Esophagus squamous epithelium (tissue), 5 donors: ENCODE results near the gene UBE2QL1. TPM values are rescaled to one million over a fixed set of nuclear protein-coding genes. Genes with fewer than 3 reads are reported as not detected.
"Not testable (repeated sequence)": the region's sequence is repeated elsewhere in the genome, so short reads cannot be mapped to it uniquely, and the experiment has no call there.

Source experiments
- DNase-seq: peaks from one replicate; lab custom pipeline; 2025; lab: John Stamatoyannopoulos, UW
- H3K27ac ChIP-seq, 4 donors: fragments of 200-600 bp; sonication (generic); one replicate each; pipeline ENCODE4 v1.5.1; 2016 to 2019; ENCODE audit warnings: mild to moderate bottlenecking in 1 of 4
- H3K27me3 ChIP-seq, 4 donors: fragments of 200-600 bp; sonication (generic); 1 replicate in 3 of 4; 2 replicates in 1 of 4; pipeline versions ENCODE4 v1.5.1 to v1.6.0; 2017 to 2021; ENCODE audit warnings: antibody characterized with exemption in 1 of 4
- H3K36me3 ChIP-seq, 3 donors: fragments of 200-600 bp; sonication (generic); one replicate each; pipeline ENCODE4 v1.5.1; 2016 to 2019
- H3K4me1 ChIP-seq, 3 donors: fragments of 200-600 bp; sonication (generic); one replicate each; pipeline ENCODE4 v1.5.1; 2017 to 2019
- H3K4me3 ChIP-seq, 4 donors: fragments of 200-600 bp; sonication (generic); 1 replicate in 3 of 4; 2 replicates in 1 of 4; pipeline ENCODE4 v1.5.1; 2016 to 2019; ENCODE audit warnings: mild to moderate bottlenecking in 2 of 4, moderate library complexity in 1 of 4
- H3K9me3 ChIP-seq, 3 donors: fragments of 200-600 bp; sonication (generic); one replicate each; pipeline ENCODE4 v1.5.1; 2016 to 2019
- POLR2A ChIP-seq, 4 donors: fragments of 450-650 bp; IDR thresholded peaks; one replicate each; pipeline ENCODE4 v1.6.1; 2017; ENCODE audit warnings: antibody characterized with exemption in 4 of 4, mild to moderate bottlenecking in 4 of 4, moderate library complexity in 3 of 4
- WGBS, 2 donors: methylation state at CpG; one replicate each; pipeline ENCODE4 v1.1.5; 2018; 5-methylcytosine and 5-hydroxymethylcytosine counted together
- intact Hi-C: fragments of 100-400 bp; cut with DNase I; formaldehyde crosslinking; loops from one replicate; pipeline ENCODE4 v1.15.0; 2022
- total RNA-seq, 4 donors: library from RNA; depleted of rRNA; stranded (reverse); fragments of >200 nt; gene quantifications; one replicate each; pipeline ENCODE4 v1.1.0, GENCODE V29; 2016
- TF ChIP-seq, protein P1 (sequence below), 6 experiments: fragments of 450-650 bp in 4 of 6; fragments of 200-600 bp in 2 of 6; sonication (generic) in 2 of 6; IDR thresholded peaks; one replicate each; pipeline ENCODE4 v1.5.1; 2016 to 2019; ENCODE audit warnings: antibody characterized with exemption in 6 of 6, mild to moderate bottlenecking in 4 of 6, moderate library complexity in 4 of 6
- donor health status: DM: yes; HTN: yes; CAD: no.

UBE2QL1 gene
- total RNA-seq, 4 donors from 2014 or later: 0.27 to 1.5 (median 0.33) TPM

DNA sequence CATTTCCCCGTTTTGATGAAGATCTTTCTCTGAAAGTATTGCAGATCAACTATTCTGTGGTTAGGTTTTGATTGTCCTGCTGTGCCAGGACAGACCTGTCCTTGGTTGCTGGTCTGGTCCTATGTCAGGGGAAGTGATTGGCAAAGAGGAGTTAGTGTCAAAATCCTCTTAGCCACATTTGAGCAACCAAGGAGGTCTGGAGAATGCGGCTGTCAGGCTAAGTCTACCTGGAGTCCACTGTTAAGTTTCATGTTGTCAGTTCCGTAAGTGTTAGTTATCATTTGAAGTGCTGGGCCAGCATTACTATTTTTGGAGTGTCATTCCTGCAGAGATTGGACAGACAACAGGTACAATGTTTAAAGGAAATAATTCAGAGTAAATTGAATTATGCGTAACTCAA lies 62.3 kb downstream of the UBE2QL1 start:
- H3K27me3 ChIP-seq: no peaks in the 10 kb centered on the region
- no peak overlapping the region for H3K4me3 ChIP-seq
- DNase-seq: no peak
- no peaks in the 10 kb centered on the region for H3K36me3 ChIP-seq
- no peaks in the 10 kb centered on the region for H3K9me3 ChIP-seq
- TF ChIP-seq, protein P1, sequence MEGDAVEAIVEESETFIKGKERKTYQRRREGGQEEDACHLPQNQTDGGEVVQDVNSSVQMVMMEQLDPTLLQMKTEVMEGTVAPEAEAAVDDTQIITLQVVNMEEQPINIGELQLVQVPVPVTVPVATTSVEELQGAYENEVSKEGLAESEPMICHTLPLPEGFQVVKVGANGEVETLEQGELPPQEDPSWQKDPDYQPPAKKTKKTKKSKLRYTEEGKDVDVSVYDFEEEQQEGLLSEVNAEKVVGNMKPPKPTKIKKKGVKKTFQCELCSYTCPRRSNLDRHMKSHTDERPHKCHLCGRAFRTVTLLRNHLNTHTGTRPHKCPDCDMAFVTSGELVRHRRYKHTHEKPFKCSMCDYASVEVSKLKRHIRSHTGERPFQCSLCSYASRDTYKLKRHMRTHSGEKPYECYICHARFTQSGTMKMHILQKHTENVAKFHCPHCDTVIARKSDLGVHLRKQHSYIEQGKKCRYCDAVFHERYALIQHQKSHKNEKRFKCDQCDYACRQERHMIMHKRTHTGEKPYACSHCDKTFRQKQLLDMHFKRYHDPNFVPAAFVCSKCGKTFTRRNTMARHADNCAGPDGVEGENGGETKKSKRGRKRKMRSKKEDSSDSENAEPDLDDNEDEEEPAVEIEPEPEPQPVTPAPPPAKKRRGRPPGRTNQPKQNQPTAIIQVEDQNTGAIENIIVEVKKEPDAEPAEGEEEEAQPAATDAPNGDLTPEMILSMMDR (IDR thresholded peaks at IDR 0.05): no peak
- TF ChIP-seq POLR2A (IDR thresholded peaks at IDR 0.05): no peak
- no peak overlapping the region for H3K27ac ChIP-seq
- intact Hi-C loops: no loop called here
- H3K4me1 ChIP-seq: no peaks in the 10 kb centered on the region
- 91 to 92% methylated on average over 4 of the region's 4 CpGs for WGBS, 2 donors

DNA sequence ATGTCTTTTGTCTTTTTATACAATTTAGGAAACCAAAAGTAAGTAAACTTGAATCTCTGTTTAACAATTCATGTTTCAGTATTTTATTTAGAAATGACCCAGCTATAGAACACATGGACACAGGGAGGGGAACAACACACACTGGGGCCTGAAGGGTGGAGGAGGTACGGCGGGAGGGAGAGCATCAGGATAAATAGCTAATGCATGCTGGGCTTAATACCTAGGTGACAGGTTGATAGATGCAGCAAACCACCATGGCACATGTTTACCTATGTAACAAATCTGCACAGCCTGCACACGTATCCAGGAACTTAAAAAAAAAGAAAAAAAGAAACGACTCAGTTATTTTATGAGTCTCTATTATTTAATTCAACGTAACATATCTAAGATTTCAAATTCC lies 67.2 kb downstream of the UBE2QL1 start:
- H3K27ac ChIP-seq, H3K27me3 ChIP-seq, H3K4me3 ChIP-seq, DNase-seq, H3K9me3 ChIP-seq, H3K36me3 ChIP-seq, intact Hi-C loops, H3K4me1 ChIP-seq: not testable (repeated sequence)
- WGBS, 2 donors: 56 to 58% methylated on average over 5 of the region's 5 CpGs

DNA sequence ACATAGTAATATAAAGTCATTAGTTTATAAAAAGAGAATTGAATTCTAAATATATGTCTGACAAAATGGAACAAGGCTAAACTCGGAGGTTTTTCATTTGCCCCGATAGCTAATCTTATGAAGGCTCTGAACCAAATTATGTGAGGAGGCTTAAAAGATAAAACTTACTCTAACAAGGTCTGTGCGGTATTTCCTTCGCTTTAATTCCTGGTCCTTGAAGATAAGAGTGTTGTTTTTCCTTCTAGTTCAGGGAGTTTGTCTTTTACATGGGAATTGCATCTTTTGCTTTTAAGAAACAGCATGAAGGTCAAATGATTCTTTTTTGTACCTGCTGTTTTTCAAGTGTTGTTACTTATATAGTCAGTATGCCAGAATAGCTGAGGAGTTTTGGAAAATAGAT lies 68.2 kb downstream of the UBE2QL1 start:
- 84% methylated on average over 4 of the region's 4 CpGs for WGBS, 2 donors
- H3K9me3 ChIP-seq: no peaks in the 10 kb centered on the region
- H3K4me3 ChIP-seq: no peak overlapping the region
- TF ChIP-seq POLR2A (IDR thresholded peaks at IDR 0.05): no peak
- TF ChIP-seq, protein P1 (IDR thresholded peaks at IDR 0.05): no peak
- H3K4me1 ChIP-seq: no peaks in the 10 kb centered on the region
- no peaks in the 10 kb centered on the region for H3K27me3 ChIP-seq
- H3K27ac ChIP-seq: no peak overlapping the region
- no peak for DNase-seq
- no peaks in the 10 kb centered on the region for H3K36me3 ChIP-seq
- intact Hi-C loops: no loop called here

DNA sequence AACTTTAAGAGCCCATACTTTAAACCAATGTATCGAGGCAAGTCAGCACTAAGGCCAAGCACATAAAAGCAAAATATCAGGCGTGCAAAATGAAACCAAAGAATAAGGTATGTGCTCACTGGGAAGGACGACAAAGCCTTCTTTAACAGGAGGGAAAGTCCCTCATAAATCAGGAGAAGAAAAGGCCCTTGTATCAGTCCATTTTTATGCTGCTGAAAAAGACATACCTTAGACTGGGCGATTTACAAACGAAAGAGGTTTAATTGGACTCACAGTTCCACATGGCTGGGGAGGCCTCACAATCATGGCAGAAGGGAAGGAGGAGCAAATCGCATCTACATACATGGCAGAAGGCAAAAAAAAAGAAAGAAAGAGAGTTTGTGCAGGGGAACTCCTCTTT lies 68.9 kb downstream of the UBE2QL1 start:
- intact Hi-C loops: no loop called here
- Histone ChIP-seq H3K4me1 (no peaks in the 10 kb centered on the region), H3K36me3 (no peaks in the 10 kb centered on the region), H3K4me3 (no peak overlapping the region), H3K9me3 (no peaks in the 10 kb centered on the region), H3K27ac (no peak overlapping the region), H3K27me3 (no peaks in the 10 kb centered on the region)
- no peak for DNase-seq
- WGBS, 2 donors: 34 to 47% methylated on average over 6 of the region's 6 CpGs
- TF ChIP-seq, protein P1 (IDR thresholded peaks at IDR 0.05): no peak
- no peak for TF ChIP-seq POLR2A (IDR thresholded peaks at IDR 0.05)

DNA sequence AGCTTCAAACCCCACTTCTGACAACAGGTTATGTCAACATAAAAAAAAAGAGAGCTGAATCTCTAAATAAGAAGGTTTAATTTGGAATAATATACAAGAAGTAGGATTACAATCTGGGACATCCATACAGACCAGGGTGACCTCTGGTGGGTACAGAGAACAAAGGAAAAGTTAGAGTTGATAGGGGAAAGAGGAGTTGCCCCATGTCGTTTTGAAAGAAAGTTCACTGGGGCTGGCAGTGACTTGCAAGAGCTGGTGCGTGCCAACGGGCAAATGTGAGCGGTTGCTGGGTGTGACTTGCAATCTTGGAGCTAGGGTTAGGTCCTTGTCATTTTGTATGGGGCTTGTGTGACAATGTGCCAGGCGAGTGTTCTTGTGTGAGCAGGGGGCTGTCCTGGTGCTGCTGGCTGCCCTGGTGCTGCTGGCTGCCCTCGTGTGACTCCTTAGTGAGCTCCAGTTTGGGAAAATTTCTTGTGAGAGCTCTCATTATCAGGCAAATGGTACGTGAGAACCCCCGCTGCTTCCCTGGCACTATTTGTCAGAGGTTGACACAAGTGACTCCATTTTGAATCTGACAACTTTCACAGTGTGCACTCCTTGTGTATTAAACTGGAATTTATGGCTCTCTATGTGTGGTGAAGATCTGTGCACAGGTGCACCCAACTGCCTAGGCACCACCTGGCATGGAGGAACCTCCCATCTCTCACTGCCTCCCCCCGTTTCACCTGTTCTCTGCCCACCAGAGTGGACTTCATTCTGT lies 69.8 kb downstream of the UBE2QL1 start:
- 41 to 68% methylated on average over 7 of the region's 9 CpGs for WGBS, 2 donors
- no peak for DNase-seq
- Histone ChIP-seq H3K36me3 (no peaks in the 10 kb centered on the region), H3K4me1 (no peaks in the 10 kb centered on the region), H3K27me3 (no peaks in the 10 kb centered on the region), H3K9me3 (no peaks in the 10 kb centered on the region), H3K27ac (no peak overlapping the region), H3K4me3 (no peak overlapping the region)
- intact Hi-C loops: no loop called here
- no peak for TF ChIP-seq POLR2A (IDR thresholded peaks at IDR 0.05)
- TF ChIP-seq, protein P1 (IDR thresholded peaks at IDR 0.05): no peak
